A673 (cell line): ENCODE results near the gene EYS.

Experiments
- CTCF ChIP-seq: fragments of 300-800, 200-600 bp; sonication (generic); conservative IDR thresholded peaks from 2 replicates; pipeline ENCODE4 v1.5.1; 2017; ENCODE audit warnings: low read depth, mild to moderate bottlenecking, antibody characterized with exemption, low read length, moderate library complexity, mixed read lengths
- EZH2 ChIP-seq: fragments of 200-600 bp; sonication (generic); IDR thresholded peaks from 2 replicates; pipeline ENCODE4 v1.6.1; 2017; ENCODE audit warnings: borderline replicate concordance, low read depth, mild to moderate bottlenecking, mixed read lengths, antibody characterized with exemption, low read length; ENCODE audit not compliant: poor library complexity, severe bottlenecking

DNA sequence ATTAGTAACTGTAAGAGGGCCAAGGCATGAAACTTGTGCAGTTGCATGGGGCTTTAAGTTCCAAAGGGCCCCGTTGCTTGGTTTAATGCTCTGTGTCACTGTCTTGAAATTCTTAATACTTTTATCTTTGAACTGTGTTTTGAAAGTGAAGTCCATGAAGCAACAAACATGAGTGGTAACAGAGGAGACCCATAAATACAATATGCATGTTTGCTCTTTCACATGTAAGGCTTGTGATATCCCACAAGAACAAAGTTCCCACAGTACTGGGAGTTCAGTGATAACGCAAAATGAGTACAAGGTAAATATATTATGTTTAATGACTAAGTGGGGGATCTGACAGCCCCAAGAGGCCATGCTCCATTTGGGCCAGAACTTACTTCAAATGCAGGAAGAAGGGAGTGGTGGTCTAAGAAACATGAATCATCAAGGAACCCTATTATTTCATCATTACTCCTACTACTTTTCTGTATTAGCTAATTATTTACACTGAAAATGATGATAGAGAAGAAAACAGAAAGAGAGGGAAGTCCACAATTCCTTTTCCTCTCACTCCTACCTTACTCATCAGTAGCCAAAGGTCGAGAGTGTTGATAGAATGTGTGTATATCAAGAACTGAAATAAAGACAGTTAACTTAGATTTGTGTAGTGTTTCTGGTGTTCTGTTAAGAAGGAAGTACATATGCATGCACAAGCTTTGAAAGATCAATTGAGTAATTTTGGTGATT, 1914.1 kb downstream of the EYS start:
- TF ChIP-seq CTCF = no peak
- TF ChIP-seq EZH2 = no peak
